Activated gamma-delta T cell treated with Interleukin-2 at 50 U/mL for 16 hours (primary cell): ENCODE results near the gene S100Z.
"Not testable (repeated sequence)": the region's sequence is repeated elsewhere in the genome, so short reads cannot be mapped to it uniquely, and the experiment has no call there.

Experiments
- DNase-seq: peaks from one replicate; pipeline ENCODE4 v3.0.0-alpha.2; 2020

The S100Z gene

GRCh38 chr5:76888733-76889300 is 39.0 kb downstream of the S100Z start:
- DNase-seq = no peak

- no peak for DNase-seq
Observed at GRCh38 chr5:76893294-76893693, 43.5 kb downstream of the S100Z start.

- DNase-seq = no peak
Observed at GRCh38 chr5:76896196-76896595, 46.4 kb downstream of the S100Z start.

- no peak for DNase-seq
Observed at GRCh38 chr5:76901522-76901921, 51.7 kb downstream of the S100Z start.

GRCh38 chr5:76908166-76908565 is 58.4 kb downstream of the S100Z start:
- no peak for DNase-seq

- not testable (repeated sequence) for DNase-seq
Observed at GRCh38 chr5:76910344-76910933, 60.6 kb downstream of the S100Z start.

GRCh38 chr5:76914671-76915070 is 64.9 kb downstream of the S100Z start:
- not testable (repeated sequence) for DNase-seq

GRCh38 chr5:76918539-76918938 is 68.7 kb downstream of the S100Z start:
- DNase-seq = no peak

- no peak for DNase-seq
Observed at GRCh38 chr5:76920491-76920890, 70.7 kb downstream of the S100Z start.

- no peak for DNase-seq
Observed at GRCh38 chr5:76926329-76927105, 76.7 kb downstream of the S100Z start.

GRCh38 chr5:76927961-76928360 is 78.1 kb downstream of the S100Z start:
- DNase-seq = no peak

- no peak for DNase-seq
Observed at GRCh38 chr5:76930083-76930482, 80.3 kb downstream of the S100Z start.

GRCh38 chr5:76938177-76938576 is 88.4 kb downstream of the S100Z start:
- no peak for DNase-seq

- no peak for DNase-seq
Observed at GRCh38 chr5:76941000-76941399, 91.2 kb downstream of the S100Z start.

- no peak for DNase-seq
Observed at GRCh38 chr5:76941442-76941841, 91.6 kb downstream of the S100Z start.

GRCh38 chr5:76942581-76942980 is 92.8 kb downstream of the S100Z start:
- no peak for DNase-seq

GRCh38 chr5:76943006-76943405 is 93.2 kb downstream of the S100Z start:
- no peak for DNase-seq

- no peak for DNase-seq
Observed at GRCh38 chr5:76944638-76945037, 94.8 kb downstream of the S100Z start.

GRCh38 chr5:76945238-76945637 is 95.4 kb downstream of the S100Z start:
- not testable (repeated sequence) for DNase-seq

- no peak for DNase-seq
Observed at GRCh38 chr5:76946090-76946489, 96.3 kb downstream of the S100Z start.

GRCh38 chr5:76947082-76947503 is 97.3 kb downstream of the S100Z start:
- no peak for DNase-seq

GRCh38 chr5:76952795-76953536 is 103.2 kb downstream of the S100Z start, which contains the start of gene CRHBP:
Gene CRHBP, plus strand, starts transcription at chr5:76953045. Its CDS starts 90 bp downstream, at chr5:76953135.
- DNase-seq = no peak
